GM12891 (cell line): ENCODE measurements around the gene SETD7.

Source experiments
- DNase-seq: peaks from one replicate; pipeline ENCODE4 v3.0.0; 2011; ENCODE audit warnings: low spot score; ENCODE audit not compliant: insufficient read length
- FAIRE-seq: peaks from 2 replicates; lab custom pipeline; 2011; peaks lifted over from hg19 to GRCh38; lab: Jason Lieb, UNC
- PAX5 ChIP-seq: IDR thresholded peaks from 2 replicates; pipeline ENCODE4 v1.6.1; 2011; ENCODE audit warnings: low read length, moderate library complexity, mild to moderate bottlenecking; ENCODE audit not compliant: insufficient read depth, severe bottlenecking
- POLR2A ChIP-seq: IDR thresholded peaks from 2 replicates; pipeline ENCODE4 v1.6.1; 2011; ENCODE audit warnings: low read depth, low read length, control low read depth
- POLR2AphosphoS5 ChIP-seq: IDR thresholded peaks from 2 replicates; pipeline ENCODE4 v1.6.1; 2011; ENCODE audit warnings: low read depth, low read length, control low read depth
- POU2F2 ChIP-seq: IDR thresholded peaks from 2 replicates; pipeline ENCODE4 v1.6.1; 2011; ENCODE audit warnings: low read depth, mild to moderate bottlenecking, control low read depth, low read length, moderate library complexity
- SPI1 ChIP-seq: IDR thresholded peaks from 2 replicates; pipeline ENCODE4 v1.6.1; 2011; ENCODE audit warnings: low read depth, low read length, control low read depth
- TAF1 ChIP-seq: IDR thresholded peaks from 2 replicates; pipeline ENCODE4 v1.6.1; 2011; ENCODE audit warnings: low read depth, low read length, control low read depth

Gene SETD7

GRCh38 chr4:139553751-139554641 lies 2.0 kb downstream of the SETD7 start:
- TF ChIP-seq POU2F2 (no peak), TAF1 (no peak), POLR2A (no peak), SPI1 (no peak), POLR2AphosphoS5 (no peak), PAX5 (no peak)
- FAIRE-seq (no peak), DNase-seq (no peak)

GRCh38 chr4:139552517-139553307 lies 3.3 kb downstream of the SETD7 start:
- no peak for FAIRE-seq
- DNase-seq, result no peak
- TF ChIP-seq POLR2A (no peak), PAX5 (no peak), SPI1 (no peak), POLR2AphosphoS5 (no peak), POU2F2 (no peak), TAF1 (no peak)

- DNase-seq, result no peak
- no peak for FAIRE-seq
- TF ChIP-seq SPI1 (no peak), PAX5 (no peak)
These were observed 5.1 kb downstream of the SETD7 start for GRCh38 chr4:139550724-139551429.

- FAIRE-seq (no peak), DNase-seq (no peak)
- TF ChIP-seq POU2F2, result no peak
- no peak for TF ChIP-seq POLR2A
These were observed 8.0 kb downstream of the SETD7 start for GRCh38 chr4:139547979-139548378.

GRCh38 chr4:139540632-139541031 lies 15.4 kb downstream of the SETD7 start:
- DNase-seq (no peak), FAIRE-seq (no peak)
- TF ChIP-seq TAF1 (no peak), POLR2AphosphoS5 (no peak), PAX5 (no peak), POU2F2 (no peak), SPI1 (no peak), POLR2A (no peak)

- FAIRE-seq, result no peak
These were observed 15.9 kb downstream of the SETD7 start for GRCh38 chr4:139540161-139540560.

GRCh38 chr4:139537292-139537691 lies 18.7 kb downstream of the SETD7 start:
- no peak for FAIRE-seq
- no peak for TF ChIP-seq PAX5
- no peak for TF ChIP-seq POLR2AphosphoS5
- TF ChIP-seq SPI1, result no peak
- no peak for TF ChIP-seq TAF1
- no peak for TF ChIP-seq POU2F2
- TF ChIP-seq POLR2A, result no peak

More at GRCh38 chr4:139540161-139540560, 15.9 kb downstream of the SETD7 start:
- DNase-seq, result no peak
- TF ChIP-seq POU2F2 (no peak), PAX5 (no peak), POLR2A (no peak), TAF1 (no peak), SPI1 (no peak), POLR2AphosphoS5 (no peak)

GRCh38 chr4:139535871-139536234 lies 20.2 kb downstream of the SETD7 start:
- TF ChIP-seq TAF1 (no peak), POLR2A (no peak), POLR2AphosphoS5 (no peak), PAX5 (no peak), SPI1 (no peak), POU2F2 (no peak)
- DNase-seq, result no peak
- FAIRE-seq, result no peak

More at GRCh38 chr4:139537292-139537691, 18.7 kb downstream of the SETD7 start:
- DNase-seq, result no peak

- TF ChIP-seq TAF1 (no peak), SPI1 (no peak), POLR2A (no peak), PAX5 (no peak), POU2F2 (no peak), POLR2AphosphoS5 (no peak)
- FAIRE-seq (no peak), DNase-seq (no peak)
These were observed 20.7 kb downstream of the SETD7 start for GRCh38 chr4:139535228-139535870.
